ENCODE results near the gene CHGA.

CHGA gene

GRCh38 chr14:92931681-92932447 lies 8.9 kb downstream of the CHGA start:
- TF ChIP-seq ZFX (IDR thresholded peaks at IDR 0.05; ENCODE audit: borderline replicate concordance): no peak
- no peak for TF ChIP-seq CTCF (IDR thresholded peaks at IDR 0.05)
- no peak overlapping the region for H3K27ac ChIP-seq

- no peak for TF ChIP-seq ZFX (IDR thresholded peaks at IDR 0.05; ENCODE audit: borderline replicate concordance)
- no peak for TF ChIP-seq CTCF (IDR thresholded peaks at IDR 0.05)
- H3K27ac ChIP-seq: no peak overlapping the region
Measured at GRCh38 chr14:92932448-92933395, 9.8 kb downstream of the CHGA start.

GRCh38 chr14:92933481-92933880 lies 10.5 kb downstream of the CHGA start:
- TF ChIP-seq ZFX (IDR thresholded peaks at IDR 0.05; ENCODE audit: borderline replicate concordance) (no peak), CTCF (IDR thresholded peaks at IDR 0.05) (no peak)
- H3K27ac ChIP-seq: no peak overlapping the region

GRCh38 chr14:92934196-92935085 lies 11.5 kb downstream of the CHGA start:
- no peak for TF ChIP-seq ZFX (IDR thresholded peaks at IDR 0.05; ENCODE audit: borderline replicate concordance)
- TF ChIP-seq CTCF (IDR thresholded peaks at IDR 0.05): no peak
- no peak overlapping the region for H3K27ac ChIP-seq

- TF ChIP-seq CTCF (IDR thresholded peaks at IDR 0.05) (no peak), ZFX (IDR thresholded peaks at IDR 0.05; ENCODE audit: borderline replicate concordance) (no peak)
- H3K27ac ChIP-seq: no peak overlapping the region
Measured at GRCh38 chr14:92935446-92935845, 12.5 kb downstream of the CHGA start.

GRCh38 chr14:92936085-92936484 lies 13.1 kb downstream of the CHGA start:
- H3K27ac ChIP-seq: no peak overlapping the region
- TF ChIP-seq ZFX (IDR thresholded peaks at IDR 0.05; ENCODE audit: borderline replicate concordance) (no peak), CTCF (IDR thresholded peaks at IDR 0.05) (no peak)
